ENCODE data around the gene SHISA5. TPM values are rescaled to one million over a fixed set of nuclear protein-coding genes. Genes with fewer than 3 reads are reported as not detected.

The SHISA5 gene

DNA sequence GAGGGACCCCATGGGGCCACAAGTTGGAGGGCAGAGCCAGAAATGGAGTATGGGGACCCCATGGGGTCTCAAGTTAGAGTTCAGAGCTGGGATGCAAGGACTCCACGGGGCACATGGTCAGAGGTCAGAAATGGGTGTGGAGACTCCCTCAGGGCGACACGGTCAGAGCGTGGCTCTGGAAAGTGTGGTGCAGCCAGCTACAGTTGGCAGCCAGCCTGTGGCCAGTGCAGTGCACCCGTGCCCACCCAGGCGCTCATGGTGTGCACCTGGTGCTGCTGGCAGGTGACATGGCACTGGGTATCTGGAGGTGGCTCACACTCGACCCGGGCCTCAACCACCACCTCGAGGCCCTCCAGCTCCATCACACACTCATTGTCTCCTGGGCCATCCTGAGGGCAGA is 85.3 kb downstream of the SHISA5 start:
- TF ChIP-seq GABPA (IDR thresholded peaks at IDR 0.05; ENCODE audit: low read depth) (no peak), POLR2AphosphoS5 (IDR thresholded peaks at IDR 0.05; ENCODE audit: low read depth) (no peak), SPI1 (IDR thresholded peaks at IDR 0.05; ENCODE audit: borderline replicate concordance, low read depth) (no peak)
- TF ChIP-seq, protein P1, sequence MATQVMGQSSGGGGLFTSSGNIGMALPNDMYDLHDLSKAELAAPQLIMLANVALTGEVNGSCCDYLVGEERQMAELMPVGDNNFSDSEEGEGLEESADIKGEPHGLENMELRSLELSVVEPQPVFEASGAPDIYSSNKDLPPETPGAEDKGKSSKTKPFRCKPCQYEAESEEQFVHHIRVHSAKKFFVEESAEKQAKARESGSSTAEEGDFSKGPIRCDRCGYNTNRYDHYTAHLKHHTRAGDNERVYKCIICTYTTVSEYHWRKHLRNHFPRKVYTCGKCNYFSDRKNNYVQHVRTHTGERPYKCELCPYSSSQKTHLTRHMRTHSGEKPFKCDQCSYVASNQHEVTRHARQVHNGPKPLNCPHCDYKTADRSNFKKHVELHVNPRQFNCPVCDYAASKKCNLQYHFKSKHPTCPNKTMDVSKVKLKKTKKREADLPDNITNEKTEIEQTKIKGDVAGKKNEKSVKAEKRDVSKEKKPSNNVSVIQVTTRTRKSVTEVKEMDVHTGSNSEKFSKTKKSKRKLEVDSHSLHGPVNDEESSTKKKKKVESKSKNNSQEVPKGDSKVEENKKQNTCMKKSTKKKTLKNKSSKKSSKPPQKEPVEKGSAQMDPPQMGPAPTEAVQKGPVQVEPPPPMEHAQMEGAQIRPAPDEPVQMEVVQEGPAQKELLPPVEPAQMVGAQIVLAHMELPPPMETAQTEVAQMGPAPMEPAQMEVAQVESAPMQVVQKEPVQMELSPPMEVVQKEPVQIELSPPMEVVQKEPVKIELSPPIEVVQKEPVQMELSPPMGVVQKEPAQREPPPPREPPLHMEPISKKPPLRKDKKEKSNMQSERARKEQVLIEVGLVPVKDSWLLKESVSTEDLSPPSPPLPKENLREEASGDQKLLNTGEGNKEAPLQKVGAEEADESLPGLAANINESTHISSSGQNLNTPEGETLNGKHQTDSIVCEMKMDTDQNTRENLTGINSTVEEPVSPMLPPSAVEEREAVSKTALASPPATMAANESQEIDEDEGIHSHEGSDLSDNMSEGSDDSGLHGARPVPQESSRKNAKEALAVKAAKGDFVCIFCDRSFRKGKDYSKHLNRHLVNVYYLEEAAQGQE (IDR thresholded peaks at IDR 0.05; ENCODE audit: insufficient replicate concordance, low read depth), result no peak
- TF ChIP-seq, protein P2, sequence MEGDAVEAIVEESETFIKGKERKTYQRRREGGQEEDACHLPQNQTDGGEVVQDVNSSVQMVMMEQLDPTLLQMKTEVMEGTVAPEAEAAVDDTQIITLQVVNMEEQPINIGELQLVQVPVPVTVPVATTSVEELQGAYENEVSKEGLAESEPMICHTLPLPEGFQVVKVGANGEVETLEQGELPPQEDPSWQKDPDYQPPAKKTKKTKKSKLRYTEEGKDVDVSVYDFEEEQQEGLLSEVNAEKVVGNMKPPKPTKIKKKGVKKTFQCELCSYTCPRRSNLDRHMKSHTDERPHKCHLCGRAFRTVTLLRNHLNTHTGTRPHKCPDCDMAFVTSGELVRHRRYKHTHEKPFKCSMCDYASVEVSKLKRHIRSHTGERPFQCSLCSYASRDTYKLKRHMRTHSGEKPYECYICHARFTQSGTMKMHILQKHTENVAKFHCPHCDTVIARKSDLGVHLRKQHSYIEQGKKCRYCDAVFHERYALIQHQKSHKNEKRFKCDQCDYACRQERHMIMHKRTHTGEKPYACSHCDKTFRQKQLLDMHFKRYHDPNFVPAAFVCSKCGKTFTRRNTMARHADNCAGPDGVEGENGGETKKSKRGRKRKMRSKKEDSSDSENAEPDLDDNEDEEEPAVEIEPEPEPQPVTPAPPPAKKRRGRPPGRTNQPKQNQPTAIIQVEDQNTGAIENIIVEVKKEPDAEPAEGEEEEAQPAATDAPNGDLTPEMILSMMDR (IDR thresholded peaks at IDR 0.05; ENCODE audit: insufficient read depth, low read length), result no peak
- Histone ChIP-seq H3K4me3 (replicated peaks; ENCODE audit: insufficient read depth, low read length) (no peak overlapping the region), H3K27me3 (ENCODE audit: insufficient read depth, poor library complexity, severe bottlenecking) (no peaks in the 10 kb centered on the region), H3K27ac (replicated peaks) (no peak overlapping the region)
- no peak for DNase-seq (ENCODE audit: low read depth in 1 of 2, low spot score in 1 of 2)

DNA sequence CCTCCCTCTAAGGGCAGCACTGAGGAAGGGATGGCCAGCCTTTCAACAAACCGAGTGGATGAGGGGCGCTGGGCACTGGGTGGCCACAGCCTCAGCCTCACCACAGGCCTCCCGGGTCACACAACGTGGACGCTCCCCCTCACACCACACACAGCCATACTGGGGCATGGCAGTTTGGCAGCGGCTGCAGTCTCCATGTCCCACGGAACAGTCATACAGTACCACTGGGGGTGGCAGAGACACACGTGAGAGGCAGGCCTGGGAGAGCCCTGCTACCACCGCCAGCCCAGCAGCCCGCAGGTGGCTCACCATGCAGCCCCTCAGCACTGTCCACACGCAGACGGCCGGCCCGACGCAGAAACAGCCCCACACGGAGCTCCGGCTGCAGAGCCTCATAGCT is 85.8 kb downstream of the SHISA5 start:
- H3K27ac ChIP-seq (replicated peaks), result no peak overlapping the region
- H3K27me3 ChIP-seq (ENCODE audit: insufficient read depth, poor library complexity, severe bottlenecking), result no peaks in the 10 kb centered on the region
- no peak overlapping the region for H3K4me3 ChIP-seq (replicated peaks; ENCODE audit: insufficient read depth, low read length)
- DNase-seq (ENCODE audit: low read depth in 1 of 2, low spot score in 1 of 2), result no peak
- TF ChIP-seq POLR2AphosphoS5 (IDR thresholded peaks at IDR 0.05; ENCODE audit: low read depth) (no peak), GABPA (IDR thresholded peaks at IDR 0.05; ENCODE audit: low read depth) (no peak), SPI1 (IDR thresholded peaks at IDR 0.05; ENCODE audit: borderline replicate concordance, low read depth) (no peak)
- TF ChIP-seq, protein P1 (IDR thresholded peaks at IDR 0.05; ENCODE audit: insufficient replicate concordance, low read depth), result no peak
- TF ChIP-seq, protein P2 (IDR thresholded peaks at IDR 0.05; ENCODE audit: insufficient read depth, low read length), result no peak

Small RNA genes within 50 kb of the gene (microRNA-seq; reads per million reads assigned to microRNA genes)
- gene MIR6823, result not detected
